SIG-M5 treated with dmso at 0.1 percent for 504 hours (cell line): Measurements from ENCODE around the gene ZNF845.
"Not testable (repeated sequence)": the region's sequence is repeated elsewhere in the genome, so short reads cannot be mapped to it uniquely, and the experiment has no call there.

Experiments used
- DNase-seq: peaks from one replicate; lab custom pipeline; 2025; ENCODE audit not compliant: unreplicated experiment; lab: John Stamatoyannopoulos, UW

The ZNF845 gene

DNA sequence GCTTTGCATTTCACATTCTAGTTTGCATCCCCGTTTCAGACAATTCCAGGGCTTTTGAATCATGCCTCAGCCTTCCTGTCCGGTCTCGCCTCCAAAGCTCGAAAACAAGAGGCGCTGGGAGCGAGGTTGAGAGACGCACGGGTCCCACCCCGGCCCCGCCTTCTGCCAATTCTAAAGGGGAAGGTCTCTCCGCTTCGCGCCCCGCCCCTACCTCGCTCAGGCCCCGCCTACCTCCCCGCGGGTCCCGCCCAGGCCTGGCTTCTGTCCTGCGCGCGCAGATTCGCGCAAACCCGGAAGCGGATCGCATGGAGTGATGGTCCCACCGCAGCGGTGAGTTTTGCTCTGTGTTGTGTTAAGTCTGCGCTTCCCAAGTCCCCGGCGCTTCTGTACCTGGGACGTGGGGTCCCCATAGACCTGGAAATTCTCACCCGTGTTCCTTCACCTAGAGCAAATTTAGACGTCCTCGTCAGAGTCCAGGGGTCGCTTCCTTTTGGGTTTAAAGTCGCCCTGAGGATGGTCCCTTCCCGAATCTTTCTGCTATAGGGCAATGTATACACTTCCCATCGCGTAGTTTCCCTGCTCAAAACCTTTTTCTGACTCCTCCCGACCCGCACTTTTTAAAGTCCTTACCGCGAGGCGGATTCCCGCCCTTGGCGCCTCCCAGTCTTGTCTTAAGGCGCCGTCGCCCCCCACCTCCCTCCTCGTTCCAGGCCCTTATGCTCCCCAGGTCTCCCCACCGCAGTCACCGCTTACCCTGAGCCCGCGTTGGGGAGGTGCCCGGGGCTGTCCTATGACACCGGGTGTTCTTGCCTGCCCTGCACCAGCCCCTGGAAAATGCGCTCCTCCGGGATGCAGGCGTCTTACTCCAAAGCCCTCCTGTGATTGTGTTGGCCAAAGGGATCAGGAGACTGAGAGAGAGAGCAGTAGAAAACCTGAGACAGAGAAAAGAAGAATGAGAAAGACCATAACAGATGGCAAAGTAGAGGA lies at the start of gene ZNF845:
Gene ZNF845 (plus strand): TSS at position 287 of the 987 bp plus-strand sequence. CDS start 7,559 bp downstream, outside the sequence.
- DNase-seq = peak; percentile 7

DNA sequence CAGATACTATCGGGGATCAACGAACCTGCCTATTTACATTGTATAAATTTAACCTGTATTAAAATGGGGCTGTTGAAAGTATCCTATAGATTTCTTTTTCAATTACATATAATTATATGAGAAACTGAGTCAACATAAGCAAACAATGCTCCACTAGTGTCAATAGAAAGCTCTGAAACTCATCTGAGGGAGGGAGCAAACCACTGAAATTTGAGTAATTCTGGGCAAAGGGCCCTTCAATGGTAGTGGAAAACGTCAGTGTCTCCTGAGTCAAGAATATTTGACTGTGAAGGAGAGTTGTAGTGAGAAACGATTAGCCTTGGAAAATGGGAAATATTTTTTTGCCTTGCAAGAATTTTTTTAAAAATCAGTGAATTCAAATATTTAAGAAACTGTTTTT lies 48.5 kb upstream of the ZNF845 start:
- DNase-seq = no peak

DNA sequence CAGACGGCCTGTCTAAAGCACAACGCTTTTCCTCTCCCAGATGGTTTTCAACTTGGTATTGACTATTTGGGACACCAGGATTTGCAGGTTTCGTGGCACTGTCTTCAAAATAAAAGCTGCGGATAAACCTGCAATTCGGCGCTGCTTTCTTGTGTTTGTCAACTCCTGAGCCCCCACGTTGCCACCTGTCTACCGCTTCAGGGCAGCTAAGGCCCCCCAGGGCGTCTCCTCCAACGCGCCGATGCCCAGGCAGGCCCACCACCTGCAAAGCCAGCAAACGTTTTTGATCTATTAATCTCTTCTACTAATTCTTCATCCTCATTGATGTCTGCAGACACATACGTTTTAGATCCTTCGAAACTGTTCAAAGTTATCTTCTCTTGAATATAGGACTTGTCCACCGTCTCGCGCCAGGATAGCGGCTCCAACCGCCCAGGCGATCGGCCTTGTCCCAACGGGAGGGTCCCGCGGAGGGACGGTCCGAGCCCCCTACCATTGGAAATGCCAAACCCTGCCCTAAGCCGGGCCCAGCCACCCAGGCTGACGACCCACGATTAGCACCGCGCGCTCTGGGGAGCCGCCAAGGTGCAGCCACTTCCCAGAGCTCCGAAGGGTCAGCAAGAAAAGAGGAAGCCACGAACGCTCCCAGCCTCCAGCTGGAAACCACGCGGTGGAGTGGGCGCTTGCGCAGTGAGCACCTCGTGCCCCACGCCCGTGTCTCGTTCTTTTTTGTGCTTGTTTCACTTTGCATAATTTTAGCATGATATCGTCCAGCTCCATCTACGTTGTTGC lies 42.6 kb upstream of the ZNF845 start:
- DNase-seq = no peak

DNA sequence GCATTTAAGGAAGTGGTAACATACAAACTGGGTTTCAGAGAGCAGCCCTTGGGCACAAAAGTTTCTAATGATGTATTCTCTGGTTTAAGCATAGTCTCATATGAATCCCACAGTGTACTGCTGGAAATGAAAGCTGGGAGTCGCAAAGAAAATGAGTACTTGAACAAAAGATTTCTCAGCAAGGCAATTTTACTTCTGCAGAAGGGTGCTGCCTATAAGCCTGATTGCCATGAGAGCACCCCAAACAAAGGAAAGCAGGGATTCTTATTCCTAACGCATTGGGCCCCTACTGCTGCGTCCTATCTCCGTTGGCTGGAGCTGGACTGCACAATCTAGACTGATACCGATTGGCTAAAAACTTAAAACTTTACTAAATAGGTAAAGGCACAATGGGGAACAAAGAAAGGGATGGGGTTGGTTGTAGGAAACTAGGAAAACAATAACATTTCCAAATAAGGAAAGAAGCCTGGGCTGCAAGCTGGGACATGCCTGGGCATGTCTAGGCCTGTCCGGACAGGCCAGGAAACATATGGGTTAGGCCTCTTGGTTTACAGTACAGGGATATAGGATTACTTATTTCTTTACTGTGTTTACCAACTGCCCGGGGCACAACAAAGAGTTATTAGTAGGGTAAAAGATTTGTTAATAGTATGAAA lies 38.6 kb upstream of the ZNF845 start:
- DNase-seq = no peak

GRCh38 chr19:53301341-53301740 lies 32.2 kb upstream of the ZNF845 start:
- not testable (repeated sequence) for DNase-seq

DNA sequence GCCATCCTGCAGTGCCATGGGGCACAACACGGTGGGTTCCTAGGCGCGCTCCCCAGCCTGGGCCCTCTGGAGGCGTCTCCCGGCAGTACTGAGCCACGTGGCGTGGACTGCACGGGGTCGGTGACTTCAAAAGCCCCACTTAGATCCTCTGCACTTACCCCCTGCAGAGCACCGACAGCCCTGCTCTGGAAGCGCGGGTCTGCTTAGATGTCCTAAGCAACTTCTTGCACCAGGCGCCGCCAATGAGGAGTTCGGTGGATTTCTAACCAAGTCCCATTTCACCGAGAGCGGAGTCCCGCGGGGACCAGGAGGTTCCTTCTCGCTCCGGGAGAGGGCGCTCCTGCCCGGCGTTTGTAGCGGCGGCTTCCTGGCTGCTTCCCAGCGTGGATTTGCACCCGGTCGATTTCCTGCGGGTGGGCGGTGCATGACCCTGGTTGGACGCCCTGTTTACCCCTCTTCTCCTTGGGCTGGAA lies 25.2 kb upstream of the ZNF845 start:
- no peak for DNase-seq

DNA sequence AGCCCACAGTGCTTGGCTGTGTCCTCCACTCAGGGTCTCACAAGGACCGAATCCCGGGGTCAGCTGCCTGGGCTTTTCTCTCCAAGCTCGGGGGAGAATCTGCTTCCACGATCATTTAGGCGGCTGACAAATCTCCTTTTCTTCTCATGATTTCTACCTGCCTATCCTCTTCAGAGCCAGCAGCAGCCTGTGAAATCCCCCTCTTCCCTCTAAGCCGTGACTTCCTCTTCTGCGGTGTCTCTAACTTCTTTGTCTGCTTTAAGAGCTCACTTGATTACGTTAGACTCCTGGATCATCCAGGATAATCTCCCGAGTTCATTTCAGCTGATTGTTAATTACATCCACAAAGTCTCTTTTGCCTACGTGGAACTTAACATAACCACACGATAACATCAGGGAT lies 22.5 kb upstream of the ZNF845 start:
- DNase-seq = no peak

GRCh38 chr19:53311897-53312296 lies 21.7 kb upstream of the ZNF845 start:
- no peak for DNase-seq

DNA sequence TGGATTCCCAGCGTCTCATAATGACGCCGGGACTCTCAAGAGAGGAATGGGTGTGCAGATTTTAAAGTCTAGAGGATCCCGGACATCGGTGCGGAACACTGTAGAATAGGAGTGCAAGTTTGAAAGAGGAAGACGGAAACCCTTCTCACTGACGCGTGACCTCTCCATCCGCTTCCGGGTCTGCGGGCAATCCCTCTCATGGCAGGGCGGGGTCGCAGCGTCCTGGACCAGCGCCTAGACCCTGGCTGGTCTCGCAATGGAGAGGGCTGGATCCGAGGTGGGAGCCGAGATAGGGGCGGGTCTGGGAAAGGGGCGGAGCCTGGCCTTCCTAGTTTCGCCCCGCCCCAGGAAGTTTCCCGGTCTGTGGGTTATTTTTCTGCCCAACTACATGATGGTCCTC lies 4.6 kb upstream of the ZNF845 start:
- DNase-seq = no peak

GRCh38 chr19:53332484-53332883 lies 1.1 kb upstream of the ZNF845 start:
- DNase-seq = no peak

DNA sequence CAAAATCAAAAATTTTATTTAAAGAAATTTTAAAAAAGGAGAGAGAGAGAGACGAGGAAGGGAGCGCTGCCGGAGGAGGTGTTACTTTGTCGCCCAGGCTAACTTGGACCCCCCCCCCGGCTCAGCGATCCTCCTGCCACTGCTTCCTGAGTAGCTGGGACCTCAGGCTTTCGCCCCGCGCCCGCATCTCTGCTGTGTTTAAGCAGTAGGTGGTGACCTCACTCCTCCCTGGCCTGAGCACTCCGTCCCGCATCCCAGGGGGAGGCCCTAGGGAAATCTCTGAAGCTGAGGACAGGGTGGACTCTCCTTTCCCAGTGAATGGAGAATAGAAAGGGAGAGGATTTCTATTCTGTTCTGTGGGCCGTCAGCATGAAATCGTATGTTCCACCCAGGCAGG lies 485 bp upstream of the ZNF845 start:
- no peak for DNase-seq

DNA sequence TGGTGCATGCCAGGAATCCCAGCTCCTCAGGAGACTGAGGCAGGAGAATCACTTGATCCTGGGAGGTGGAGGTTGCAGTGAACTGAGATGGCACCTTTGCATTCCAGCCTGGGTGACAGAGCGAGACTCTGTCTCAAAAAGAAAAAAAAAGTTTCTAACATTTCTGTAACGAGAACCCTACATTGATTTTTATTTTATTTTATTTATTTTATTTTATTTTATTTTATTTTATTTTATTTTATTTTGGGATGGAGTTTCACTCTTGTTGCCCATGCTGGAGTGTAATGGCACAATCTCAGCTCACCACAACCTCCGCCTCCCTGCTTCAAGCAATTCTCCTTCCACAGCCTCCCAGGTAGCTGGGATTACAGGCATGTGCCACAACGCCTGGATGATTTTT lies 10.9 kb downstream of the ZNF845 start:
- DNase-seq = not testable (repeated sequence)

DNA sequence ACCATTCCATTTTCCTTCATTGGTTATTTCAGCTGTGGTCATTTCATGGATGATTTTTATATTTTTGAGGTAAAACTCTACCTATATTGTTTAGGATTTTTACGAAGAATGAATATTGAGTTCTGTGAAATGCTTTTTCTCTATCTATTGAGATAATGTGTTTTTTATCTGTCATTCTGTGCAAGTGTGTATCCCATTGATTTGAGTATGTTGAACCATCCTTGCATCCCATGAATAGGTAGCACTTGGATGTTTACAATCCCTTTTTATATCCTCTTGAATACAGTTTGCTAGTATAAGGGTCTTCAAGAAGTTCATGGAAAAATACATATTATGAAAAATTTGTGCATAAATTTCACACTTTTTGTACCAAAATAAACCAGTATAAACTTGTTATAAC lies 22.2 kb downstream of the ZNF845 start:
- no peak for DNase-seq

DNA sequence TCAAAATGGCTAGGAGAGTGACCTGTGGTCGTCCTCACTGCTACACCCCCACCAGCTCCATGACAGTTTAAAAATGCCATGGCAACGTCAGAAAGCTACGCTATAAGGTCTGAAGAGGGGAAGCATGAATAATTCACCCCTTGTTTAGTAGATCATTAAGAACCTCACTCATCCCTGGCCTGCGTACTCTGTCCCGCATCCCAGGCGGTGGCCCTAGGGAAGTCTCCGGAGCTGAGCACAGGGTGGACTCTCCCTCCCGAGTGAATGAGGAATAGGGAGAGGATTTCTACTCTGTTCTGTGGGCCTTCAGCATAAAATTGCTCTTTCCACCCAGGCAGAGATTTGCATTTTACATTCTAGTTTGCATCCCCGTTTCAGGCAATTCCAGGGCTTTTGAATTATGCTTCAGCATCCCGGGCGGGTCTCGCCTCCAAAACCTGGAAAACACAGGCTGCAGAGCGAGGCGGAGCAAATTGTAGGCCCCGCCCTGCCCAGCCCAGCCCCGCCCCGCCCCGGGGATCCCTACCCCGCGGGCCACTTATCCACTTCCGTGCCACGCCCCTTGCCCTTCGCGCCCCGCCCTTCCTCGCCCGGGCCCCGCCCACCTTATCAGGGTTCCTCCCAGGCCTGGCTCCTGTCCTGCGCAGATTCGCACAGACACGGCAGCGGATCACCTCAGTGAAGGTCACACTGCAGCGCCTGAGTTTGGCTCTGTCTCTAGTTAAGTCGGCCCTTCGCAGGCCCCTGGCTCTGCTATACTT lies 24.5 kb downstream of the ZNF845 start:
- DNase-seq = no peak

- DNase-seq = not testable (repeated sequence)
Measured at GRCh38 chr19:53360056-53360455, 26.5 kb downstream of the ZNF845 start.

GRCh38 chr19:53365134-53365898 lies 31.8 kb downstream of the ZNF845 start, which contains the start of gene ZNF525:
Gene ZNF525, plus strand, starts transcription at chr19:53365705. Its CDS starts 6,577 bp downstream, at chr19:53372282.
- DNase-seq = peak; percentile 24

DNA sequence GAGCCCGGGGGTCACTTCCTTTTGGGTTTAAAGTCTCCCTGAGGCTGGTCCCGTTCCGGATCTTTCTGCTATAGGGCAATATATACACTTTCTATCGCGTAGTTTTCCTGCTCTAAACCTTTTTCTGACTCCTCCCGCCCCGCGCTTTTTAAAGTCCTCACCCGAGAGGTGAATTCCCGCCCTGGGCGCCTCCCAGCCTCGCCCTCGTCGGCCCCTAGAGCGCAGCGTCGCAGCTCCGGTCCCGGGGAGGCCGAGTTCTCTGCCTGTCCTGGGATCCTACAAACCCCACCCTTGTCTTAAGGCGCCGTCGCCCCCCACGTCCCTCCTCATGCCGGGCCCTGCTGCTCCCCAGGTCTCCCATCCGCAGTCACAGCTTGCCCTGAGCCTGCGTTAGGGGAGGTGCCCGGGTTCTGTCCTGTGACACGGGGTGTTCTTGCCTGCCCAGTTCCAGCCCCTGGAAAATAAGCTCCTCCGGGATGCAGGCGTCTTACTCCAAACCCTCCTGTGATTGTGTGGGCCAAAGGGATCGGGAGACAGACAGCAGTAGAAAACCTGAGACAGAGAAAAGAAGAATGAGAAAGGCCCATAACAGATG lies 32.4 kb downstream of the ZNF845 start:
- no peak for DNase-seq

- DNase-seq = no peak
Measured at GRCh38 chr19:53372196-53372595, 38.6 kb downstream of the ZNF845 start.

DNA sequence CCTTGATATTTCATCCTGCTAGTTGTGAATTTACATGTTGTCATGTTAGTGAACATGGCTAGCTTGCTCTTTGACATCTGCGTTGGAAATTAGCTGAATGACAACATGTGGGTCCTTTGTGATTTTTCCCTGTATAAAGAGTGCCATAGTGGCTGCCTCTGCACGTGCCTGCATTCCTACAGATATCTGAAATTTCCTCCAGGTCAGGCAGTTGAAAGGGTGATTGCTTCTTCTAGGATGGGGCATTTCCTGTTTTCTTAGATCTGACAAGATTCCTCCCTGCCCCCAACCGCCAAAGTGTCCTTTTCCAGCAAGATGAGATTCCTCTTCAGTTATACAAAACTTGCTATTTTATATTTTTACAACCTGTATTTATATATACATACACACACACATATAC lies 40.7 kb downstream of the ZNF845 start:
- DNase-seq = no peak
